OCI-LY1 (cell line): Measurements from ENCODE around the gene ARHGEF6.

ENCODE experiments used
- H2AFZ ChIP-seq: fragments of 200-600 bp; sonication (generic), shearing (Covaris generic); 2 replicates; pipeline ENCODE4 v1.6.0; 2014; ENCODE audit warnings: antibody characterized with exemption, mild to moderate bottlenecking, low read length
- H3F3A ChIP-seq: fragments of 200-600 bp; sonication (generic), shearing (Covaris generic); 2 replicates; pipeline ENCODE4 v1.6.0; 2014; ENCODE audit warnings: mild to moderate bottlenecking, antibody characterized with exemption, low read length, moderate library complexity; ENCODE audit not compliant: insufficient read depth
- H3K27ac ChIP-seq: fragments of 200-600 bp; sonication (generic); 2 replicates; pipeline ENCODE4 v1.5.1; 2014; ENCODE audit warnings: low read length, mixed run types, mild to moderate bottlenecking, low read depth; ENCODE audit not compliant: poor library complexity, severe bottlenecking
- H3K27me3 ChIP-seq: fragments of 200-600 bp; sonication (generic); 2 replicates; pipeline ENCODE4 v1.6.0; 2014; ENCODE audit warnings: antibody characterized with exemption, mild to moderate bottlenecking, low read length, moderate library complexity; ENCODE audit not compliant: insufficient read depth
- H3K36me3 ChIP-seq: fragments of 200-600 bp; sonication (generic); 2 replicates; pipeline ENCODE4 v1.6.1; 2014; ENCODE audit warnings: mild to moderate bottlenecking, antibody characterized with exemption, low read length, moderate library complexity, mixed read lengths; ENCODE audit not compliant: insufficient read depth
- H3K4me1 ChIP-seq: fragments of 200-600 bp; sonication (generic); 2 replicates; pipeline ENCODE4 v1.5.1; 2014; ENCODE audit warnings: mild to moderate bottlenecking, low read length, moderate library complexity; ENCODE audit not compliant: insufficient read depth, severe bottlenecking
- H3K4me2 ChIP-seq: fragments of 200-600 bp; sonication (generic), shearing (Covaris generic); 2 replicates; pipeline ENCODE4 v1.6.1; 2014; ENCODE audit warnings: low read length
- H3K4me3 ChIP-seq: fragments of 200-600 bp; sonication (generic); 2 replicates; pipeline ENCODE4 v1.5.1; 2014; ENCODE audit warnings: low read length, low read depth, mild to moderate bottlenecking, mixed read lengths; ENCODE audit not compliant: poor library complexity, severe bottlenecking
- H3K79me2 ChIP-seq: fragments of 200-600 bp; shearing (Covaris generic); 2 replicates; pipeline ENCODE4 v1.6.1; 2016; ENCODE audit warnings: mixed run types, low read length, mixed read lengths; ENCODE audit not compliant: insufficient read depth
- H3K9ac ChIP-seq: fragments of 200-600 bp; sonication (generic), shearing (Covaris generic); 2 replicates; pipeline ENCODE4 v1.6.1; 2014; ENCODE audit warnings: mild to moderate bottlenecking, low read length, mixed read lengths
- H3K9me2 ChIP-seq: fragments of 200-600 bp; sonication (generic), shearing (Covaris generic); 2 replicates; pipeline ENCODE4 v1.6.1; 2014; ENCODE audit warnings: low read depth, mild to moderate bottlenecking, low read length, mixed read lengths
- H3K9me3 ChIP-seq: fragments of 200-600 bp; shearing (Covaris generic); 2 replicates; pipeline ENCODE4 v1.6.1; 2014; ENCODE audit warnings: low read length, mixed read lengths
- H4K20me1 ChIP-seq: fragments of 200-600 bp; sonication (generic), shearing (Covaris generic); 2 replicates; pipeline ENCODE4 v1.6.0; 2016; ENCODE audit warnings: mild to moderate bottlenecking, low read length; ENCODE audit not compliant: insufficient read depth
- EZH2 ChIP-seq: fragments of 200-600 bp; sonication (generic), shearing (Covaris generic); IDR thresholded peaks from 2 replicates; pipeline ENCODE4 v1.8.0; 2017; ENCODE audit warnings: borderline replicate concordance, mixed run types, mild to moderate bottlenecking, antibody characterized with exemption, low read length, moderate library complexity, mixed read lengths
- TF ChIP-seq, protein P1 (sequence below): fragments of 200-600 bp; sonication (generic), shearing (Covaris generic); IDR thresholded peaks from 2 replicates; pipeline ENCODE4 v1.5.1; 2017; ENCODE audit warnings: mild to moderate bottlenecking, antibody characterized with exemption, low read length, moderate library complexity, mixed read lengths

ARHGEF6 gene

DNA sequence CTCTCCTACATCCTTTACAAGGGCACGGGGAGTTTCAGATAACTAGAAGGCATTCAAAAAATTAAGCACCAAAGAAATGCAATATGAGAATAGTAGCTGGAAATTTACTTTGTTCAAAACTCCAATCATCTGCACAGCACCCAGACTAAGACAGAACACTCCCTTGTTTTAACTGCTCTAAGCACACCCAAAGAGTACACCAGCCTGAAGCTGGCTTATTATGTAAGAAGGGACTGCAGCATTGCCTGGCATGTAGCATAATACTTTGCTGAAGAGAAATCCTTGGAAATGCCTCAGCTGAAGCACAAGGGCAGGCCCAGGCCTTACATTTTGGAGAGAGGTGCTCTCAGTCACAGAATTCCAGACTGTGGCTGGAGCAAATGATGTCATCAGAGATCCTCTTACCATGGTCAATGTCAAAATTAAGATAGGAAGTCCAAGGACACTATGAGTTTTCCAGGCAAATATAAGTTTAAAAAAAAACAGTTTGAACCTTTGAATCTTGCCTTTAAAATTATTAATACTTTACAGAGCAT lies 14.8 kb downstream of the ARHGEF6 start:
- peaks cover 12% of the 10 kb centered on the region; the same call in 1 of the 2 replicates for H3K36me3 ChIP-seq
- H3K4me2 ChIP-seq = no peak overlapping the region
- H3K27me3 ChIP-seq = no peaks in the 10 kb centered on the region
- peaks cover 18% of the 10 kb centered on the region for H3K4me1 ChIP-seq
- H3K9ac ChIP-seq = no peak overlapping the region
- no peak overlapping the region for H2AFZ ChIP-seq
- H3K27ac ChIP-seq = no peak overlapping the region
- no peak overlapping the region for H3K4me3 ChIP-seq
- no peaks in the 10 kb centered on the region for H4K20me1 ChIP-seq
- no peaks in the 10 kb centered on the region for H3K9me2 ChIP-seq
- no peaks in the 10 kb centered on the region for H3F3A ChIP-seq
- H3K79me2 ChIP-seq = no peaks in the 10 kb centered on the region
- TF ChIP-seq EZH2 = no peak
- TF ChIP-seq, protein P1, sequence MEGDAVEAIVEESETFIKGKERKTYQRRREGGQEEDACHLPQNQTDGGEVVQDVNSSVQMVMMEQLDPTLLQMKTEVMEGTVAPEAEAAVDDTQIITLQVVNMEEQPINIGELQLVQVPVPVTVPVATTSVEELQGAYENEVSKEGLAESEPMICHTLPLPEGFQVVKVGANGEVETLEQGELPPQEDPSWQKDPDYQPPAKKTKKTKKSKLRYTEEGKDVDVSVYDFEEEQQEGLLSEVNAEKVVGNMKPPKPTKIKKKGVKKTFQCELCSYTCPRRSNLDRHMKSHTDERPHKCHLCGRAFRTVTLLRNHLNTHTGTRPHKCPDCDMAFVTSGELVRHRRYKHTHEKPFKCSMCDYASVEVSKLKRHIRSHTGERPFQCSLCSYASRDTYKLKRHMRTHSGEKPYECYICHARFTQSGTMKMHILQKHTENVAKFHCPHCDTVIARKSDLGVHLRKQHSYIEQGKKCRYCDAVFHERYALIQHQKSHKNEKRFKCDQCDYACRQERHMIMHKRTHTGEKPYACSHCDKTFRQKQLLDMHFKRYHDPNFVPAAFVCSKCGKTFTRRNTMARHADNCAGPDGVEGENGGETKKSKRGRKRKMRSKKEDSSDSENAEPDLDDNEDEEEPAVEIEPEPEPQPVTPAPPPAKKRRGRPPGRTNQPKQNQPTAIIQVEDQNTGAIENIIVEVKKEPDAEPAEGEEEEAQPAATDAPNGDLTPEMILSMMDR = no peak
- H3K9me3 ChIP-seq = no peaks in the 10 kb centered on the region

DNA sequence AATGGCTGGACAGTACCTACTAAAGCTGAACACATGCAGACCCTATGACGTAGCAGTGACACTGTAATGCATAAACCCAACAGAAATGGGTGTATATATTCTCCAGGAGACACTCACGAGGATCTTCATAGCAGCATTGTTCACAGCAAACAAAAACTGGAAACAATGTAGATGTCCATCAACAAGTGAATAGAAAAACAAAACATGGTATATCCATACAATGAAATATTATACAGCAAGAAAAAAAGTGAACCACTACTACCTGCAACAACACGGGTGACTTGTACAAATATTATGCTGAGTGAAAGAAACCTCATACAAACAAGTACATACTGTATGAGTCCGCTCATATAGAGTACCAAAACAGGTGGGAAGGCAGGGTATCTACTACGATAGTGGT lies 16.5 kb downstream of the ARHGEF6 start:
- H3F3A ChIP-seq = no peaks in the 10 kb centered on the region
- no peak overlapping the region for H3K4me3 ChIP-seq
- TF ChIP-seq EZH2 = no peak
- TF ChIP-seq, protein P1 = no peak
- H3K36me3 ChIP-seq = peaks cover 12% of the 10 kb centered on the region; the same call in 1 of the 2 replicates
- no peaks in the 10 kb centered on the region for H3K27me3 ChIP-seq
- H3K4me1 ChIP-seq = peaks cover 26% of the 10 kb centered on the region
- H3K9me3 ChIP-seq = no peaks in the 10 kb centered on the region
- H3K27ac ChIP-seq = no peak overlapping the region
- no peak overlapping the region for H3K4me2 ChIP-seq
- no peaks in the 10 kb centered on the region for H3K9me2 ChIP-seq
- H2AFZ ChIP-seq = no peak overlapping the region
- H4K20me1 ChIP-seq = no peaks in the 10 kb centered on the region
- H3K9ac ChIP-seq = no peak overlapping the region
- H3K79me2 ChIP-seq = no peaks in the 10 kb centered on the region

DNA sequence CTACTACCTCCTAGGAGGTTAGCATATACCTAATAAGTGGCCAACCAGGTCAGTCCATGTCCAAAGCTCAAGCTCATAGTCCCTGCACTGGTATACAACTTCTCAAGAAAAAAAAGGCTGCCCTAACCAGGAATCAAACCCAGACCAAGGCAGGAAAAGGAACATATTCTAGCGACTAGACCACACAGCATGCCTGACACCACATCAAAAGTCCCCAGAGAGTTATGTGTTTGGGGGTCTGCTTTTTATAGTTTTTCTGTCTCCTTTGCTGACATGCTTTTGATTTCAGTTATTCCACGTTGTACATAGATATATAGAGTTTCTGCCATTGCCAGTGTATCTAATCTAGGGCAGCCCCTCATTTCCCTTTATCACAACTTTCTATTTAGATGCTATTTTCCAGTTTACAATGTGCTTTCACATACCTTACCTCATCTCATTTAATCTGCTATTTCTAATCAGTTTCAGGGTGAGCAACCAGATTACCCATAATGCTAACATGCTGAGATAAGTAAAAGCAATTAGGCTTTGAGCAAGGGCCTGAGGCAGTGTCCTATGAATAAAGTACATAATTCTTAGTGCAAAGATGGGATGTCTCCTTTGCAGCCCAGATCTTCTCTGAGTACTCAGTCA lies 17.8 kb downstream of the ARHGEF6 start:
- Histone ChIP-seq H3F3A (no peaks in the 10 kb centered on the region), H3K9me3 (no peaks in the 10 kb centered on the region), H3K4me1 (peaks cover 21% of the 10 kb centered on the region), H3K4me3 (no peak overlapping the region), H3K27me3 (no peaks in the 10 kb centered on the region), H2AFZ (no peak overlapping the region), H4K20me1 (no peaks in the 10 kb centered on the region), H3K36me3 (peaks cover 12% of the 10 kb centered on the region; the same call in 1 of the 2 replicates), H3K9me2 (no peaks in the 10 kb centered on the region), H3K79me2 (no peaks in the 10 kb centered on the region), H3K27ac (no peak overlapping the region), H3K9ac (no peak overlapping the region), H3K4me2 (no peak overlapping the region)
- TF ChIP-seq, protein P1 = no peak
- TF ChIP-seq EZH2 = no peak
